T1000 (cell line): ENCODE results near the gene FXYD5.

ENCODE experiments used
- DNase-seq: peaks from one replicate; lab custom pipeline; 2025; ENCODE audit warnings: mixed read lengths; lab: John Stamatoyannopoulos, UW

FXYD5 gene

GRCh38 chr19:35154525-35155406 lies at the start of gene FXYD5:
Gene FXYD5 (plus strand): TSS chr19:35154735. CDS start chr19:35155551, 816 bp downstream.
- DNase-seq, result peak; percentile 34

- no peak for DNase-seq
Measured at GRCh38 chr19:35105047-35105410, 49.5 kb upstream of the FXYD5 start.

- DNase-seq, result no peak
Measured at GRCh38 chr19:35105411-35106290, 48.9 kb upstream of the FXYD5 start.

- DNase-seq, result no peak
Measured at GRCh38 chr19:35106291-35106583, 48.3 kb upstream of the FXYD5 start.

GRCh38 chr19:35106898-35107541 lies 47.5 kb upstream of the FXYD5 start:
- no peak for DNase-seq

- no peak for DNase-seq
Measured at GRCh38 chr19:35107545-35107944, 47.0 kb upstream of the FXYD5 start.

GRCh38 chr19:35108730-35109129 lies 45.8 kb upstream of the FXYD5 start:
- no peak for DNase-seq

- no peak for DNase-seq
Measured at GRCh38 chr19:35109395-35110112, 45.0 kb upstream of the FXYD5 start.

- DNase-seq, result no peak
Measured at GRCh38 chr19:35110974-35111373, 43.6 kb upstream of the FXYD5 start.

GRCh38 chr19:35112995-35113688 lies 41.4 kb upstream of the FXYD5 start:
- no peak for DNase-seq

GRCh38 chr19:35114353-35115176 lies 40.0 kb upstream of the FXYD5 start:
- no peak for DNase-seq

- DNase-seq, result no peak
Measured at GRCh38 chr19:35115177-35115951, 39.2 kb upstream of the FXYD5 start, which contains the start of gene FXYD3. Gene FXYD3 (plus strand): TSS chr19:35115823. CDS start chr19:35119377, 3,554 bp downstream.

GRCh38 chr19:35116072-35116801 lies 38.3 kb upstream of the FXYD5 start:
- no peak for DNase-seq

GRCh38 chr19:35117116-35117515 lies 37.4 kb upstream of the FXYD5 start:
- no peak for DNase-seq

GRCh38 chr19:35117799-35118198 lies 36.7 kb upstream of the FXYD5 start:
- no peak for DNase-seq

- DNase-seq, result no peak
Measured at GRCh38 chr19:35118268-35119020, 36.1 kb upstream of the FXYD5 start.

- no peak for DNase-seq
Measured at GRCh38 chr19:35119091-35119490, 35.4 kb upstream of the FXYD5 start.

GRCh38 chr19:35119578-35120155 lies 34.9 kb upstream of the FXYD5 start:
- DNase-seq, result no peak
